HepG2 (cell line): Measurements from ENCODE around the gene RNASE12. TPM values are rescaled to one million over a fixed set of nuclear protein-coding genes. Genes with fewer than 3 reads are reported as not detected.
A peak's percentile ranks its signal among the peaks of the same experiment; 100 is the strongest.

ENCODE experiments used
- BRCA1 ChIP-seq: sonication (generic); formaldehyde crosslinking; IDR thresholded peaks from 2 replicates; pipeline ENCODE4 v1.4.0; 2020; ENCODE audit warnings: missing genetic modification reagents
- CREB1 ChIP-seq, 2 experiments: fragments of 450-650 bp in 1 of 2; IDR thresholded peaks; 2 replicates each; pipeline ENCODE4 v1.6.1; 2016 to 2017; ENCODE audit warnings: control low read depth in 1 of 2, mild to moderate bottlenecking in 1 of 2, missing compliant biosample characterization in 1 of 2, missing genetic modification characterization in 1 of 2
- ETV6 ChIP-seq: sonication (generic); formaldehyde crosslinking; conservative IDR thresholded peaks from 2 replicates; pipeline ENCODE4 v1.4.0; 2020; ENCODE audit warnings: missing genetic modification reagents
- GABPA ChIP-seq, 2 experiments: IDR thresholded peaks; 2 replicates each; pipeline ENCODE4 v1.6.1; 2011 to 2016; ENCODE audit warnings: low read depth in 2 of 2, low read length in 1 of 2, missing biosample characterization in 1 of 2, missing genetic modification characterization in 1 of 2
- GZF1 ChIP-seq: sonication (generic); formaldehyde crosslinking; IDR thresholded peaks from 2 replicates; pipeline ENCODE4 v1.5.1; 2020; ENCODE audit warnings: mild to moderate bottlenecking, missing genetic modification reagents
- HNRNPLL ChIP-seq: fragments of 200-400 bp; formaldehyde crosslinking; IDR thresholded peaks from 2 replicates; pipeline ENCODE4 v1.6.1; 2017; ENCODE audit warnings: mild to moderate bottlenecking, low read depth, low read length; ENCODE audit not compliant: poor library complexity, severe bottlenecking
- IRF2 ChIP-seq: IDR thresholded peaks from 2 replicates; pipeline ENCODE4 v1.6.1; 2018; ENCODE audit warnings: missing genetic modification reagents, missing compliant biosample characterization
- KDM5B ChIP-seq: sonication (generic); formaldehyde crosslinking; IDR thresholded peaks from 2 replicates; pipeline ENCODE4 v1.4.0; 2020; ENCODE audit warnings: missing genetic modification reagents, mild to moderate bottlenecking, borderline replicate concordance
- MAZ ChIP-seq, 2 experiments: sonication (generic) in 1 of 2; formaldehyde crosslinking in 1 of 2; IDR thresholded peaks; 2 replicates each; pipeline versions ENCODE4 v1.5.0 to v1.6.1; 2012 to 2020; ENCODE audit warnings: low read depth in 2 of 2, mild to moderate bottlenecking in 2 of 2, borderline replicate concordance in 1 of 2, improper control_type of control experiment in 1 of 2, low read length in 1 of 2, missing genetic modification reagents in 1 of 2, moderate library complexity in 1 of 2
- ZC3H13 ChIP-seq: sonication (generic); formaldehyde crosslinking; IDR thresholded peaks from 2 replicates; pipeline ENCODE4 v1.8.1; 2023; ENCODE audit warnings: mild to moderate bottlenecking, missing genetic modification reagents, moderate library complexity
- ZFY ChIP-seq: sonication (generic); formaldehyde crosslinking; IDR thresholded peaks from 2 replicates; pipeline ENCODE4 v1.4.0; 2020; ENCODE audit warnings: missing genetic modification reagents
- ZNF136 ChIP-seq: sonication (generic); formaldehyde crosslinking; IDR thresholded peaks from 2 replicates; pipeline ENCODE4 v1.8.1; 2022; ENCODE audit warnings: low read depth, mild to moderate bottlenecking, moderate library complexity, missing genetic modification reagents
- ZNF34 ChIP-seq: sonication (generic); formaldehyde crosslinking; IDR thresholded peaks from 2 replicates; pipeline ENCODE4 v1.4.0; 2020; ENCODE audit warnings: mild to moderate bottlenecking, missing genetic modification reagents, borderline replicate concordance
- ZNF607 ChIP-seq: sonication (generic); formaldehyde crosslinking; IDR thresholded peaks from 2 replicates; pipeline ENCODE4 v1.5.1; 2020; ENCODE audit warnings: missing genetic modification reagents, mild to moderate bottlenecking, borderline replicate concordance
- ZNF652 ChIP-seq: IDR thresholded peaks from 2 replicates; pipeline ENCODE4 v1.6.1; 2016; ENCODE audit warnings: low read depth, borderline replicate concordance
- ZNF839 ChIP-seq: sonication (generic); formaldehyde crosslinking; IDR thresholded peaks from 2 replicates; pipeline ENCODE4 v1.4.0; 2020; ENCODE audit warnings: missing genetic modification reagents, mild to moderate bottlenecking, borderline replicate concordance
- ZSCAN9 ChIP-seq: IDR thresholded peaks from 2 replicates; pipeline ENCODE4 v1.6.1; 2016; ENCODE audit warnings: borderline replicate concordance
- polyA plus RNA-seq, 8 experiments: library from polyadenylated mRNA; depleted of rRNA in 3 of 8; stranded (reverse) in 7 of 8; unstranded in 1 of 8; fragments of >200 nt; fragmentation: Illumina TruSeq in 4 of 8; extraction: Trizol in 4 of 8; gene quantifications; 2 replicates each; pipeline versions ENCODE4 v1.2.1 to v1.2.3, GENCODE V29; 2011 to 2016; ENCODE audit warnings: low read depth in 4 of 8, missing spikeins in 1 of 8, mixed read lengths in 1 of 8; ENCODE audit not compliant: insufficient read depth in 1 of 8
- total RNA-seq, 5 experiments: library from RNA; depleted of rRNA; stranded (reverse); fragments of >200 nt; fragmentation: Illumina TruSeq; extraction: Trizol; gene quantifications; 2 replicates each; pipeline ENCODE4 v1.2.3, GENCODE V29; 2016; ENCODE audit warnings: low read depth in 1 of 5
- TF ChIP-seq, protein P1 (sequence below): sonication (generic); formaldehyde crosslinking; IDR thresholded peaks from 2 replicates; pipeline ENCODE4 v1.5.0; 2020; ENCODE audit warnings: mild to moderate bottlenecking, missing genetic modification reagents, borderline replicate concordance
- TF ChIP-seq, protein P2 (sequence below): sonication (generic); formaldehyde crosslinking; IDR thresholded peaks from 2 replicates; pipeline ENCODE4 v1.4.0; 2020; ENCODE audit warnings: low read depth, missing genetic modification reagents

RNASE12 gene
- total and polyA plus RNA-seq, 2 of the 13 experiments (the other 11 are each of a cell fraction or from before 2014, with no cell fraction given), result not detected

DNA sequence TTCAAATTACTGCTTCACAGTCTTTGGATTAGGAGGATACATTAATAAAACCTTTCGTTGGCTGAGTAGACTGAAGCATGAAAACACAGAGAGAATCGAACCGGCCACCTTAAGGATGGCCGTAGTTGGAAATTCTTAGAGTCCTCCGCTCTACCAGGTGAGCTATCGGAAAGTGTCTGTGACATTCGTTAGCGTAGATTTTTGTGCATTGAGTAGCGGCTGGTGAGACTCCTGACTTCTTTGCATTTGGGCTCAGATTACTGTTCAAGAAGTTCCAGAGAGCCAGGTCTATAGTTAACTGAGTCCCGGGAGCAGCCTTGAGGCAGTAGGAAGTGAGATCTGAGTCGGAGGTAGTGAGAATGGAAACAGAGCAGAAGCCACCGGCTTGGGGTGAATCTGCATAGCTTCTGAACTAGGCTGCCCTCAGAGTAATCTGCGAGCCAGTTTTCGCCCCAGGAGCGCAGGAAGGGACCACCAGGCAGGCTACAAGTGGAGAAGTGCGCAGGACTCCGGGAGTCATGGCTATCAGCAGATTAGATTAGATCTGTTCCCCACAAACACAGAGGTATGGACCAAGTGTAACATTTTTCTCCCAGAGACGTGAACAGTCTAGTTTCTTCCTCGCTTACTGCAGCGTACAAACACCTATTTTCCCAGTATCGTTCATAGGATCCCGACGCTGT is 39.3 kb upstream of the RNASE12 start (continued):
- TF ChIP-seq ZNF839 (CRISPR knock-in tag) (0 out of 2 replicates have a peak, but pooled peaks have one; percentile 38), GZF1 (no peak), ETV6 (CRISPR knock-in tag) (no peak), IRF2 (peak; percentile 59), ZNF136 (CRISPR knock-in tag) (0 out of 2 replicates have a peak, but pooled peaks have one; percentile 77), GABPA (IDR thresholded peaks at IDR 0.05; ENCODE audit: low read depth, low read length) (no peak), GABPA (CRISPR knock-in tag; IDR thresholded peaks at IDR 0.05; ENCODE audit: low read depth) (no peak), ZNF607 (0 out of 2 replicates have a peak, but pooled peaks have one; percentile 52), MAZ (IDR thresholded peaks at IDR 0.05; ENCODE audit: borderline replicate concordance, low read depth, low read length) (no peak), MAZ (CRISPR knock-in tag; IDR thresholded peaks at IDR 0.05; ENCODE audit: low read depth) (0 out of 2 replicates have a peak, but pooled peaks have one; percentile 11), CREB1 (IDR thresholded peaks at IDR 0.05) (no peak), CREB1 (CRISPR knock-in tag; IDR thresholded peaks at IDR 0.05) (no peak), ZNF652 (peak; percentile 51; the same call in 1 of the 2 replicates), ZC3H13 (CRISPR knock-in tag) (no peak), HNRNPLL (peak; percentile 44), ZNF34 (CRISPR knock-in tag) (no peak), ZFY (no peak), BRCA1 (CRISPR knock-in tag) (no peak), KDM5B (CRISPR knock-in tag) (no peak), ZSCAN9 (CRISPR knock-in tag) (no peak)
- TF ChIP-seq, protein P1, sequence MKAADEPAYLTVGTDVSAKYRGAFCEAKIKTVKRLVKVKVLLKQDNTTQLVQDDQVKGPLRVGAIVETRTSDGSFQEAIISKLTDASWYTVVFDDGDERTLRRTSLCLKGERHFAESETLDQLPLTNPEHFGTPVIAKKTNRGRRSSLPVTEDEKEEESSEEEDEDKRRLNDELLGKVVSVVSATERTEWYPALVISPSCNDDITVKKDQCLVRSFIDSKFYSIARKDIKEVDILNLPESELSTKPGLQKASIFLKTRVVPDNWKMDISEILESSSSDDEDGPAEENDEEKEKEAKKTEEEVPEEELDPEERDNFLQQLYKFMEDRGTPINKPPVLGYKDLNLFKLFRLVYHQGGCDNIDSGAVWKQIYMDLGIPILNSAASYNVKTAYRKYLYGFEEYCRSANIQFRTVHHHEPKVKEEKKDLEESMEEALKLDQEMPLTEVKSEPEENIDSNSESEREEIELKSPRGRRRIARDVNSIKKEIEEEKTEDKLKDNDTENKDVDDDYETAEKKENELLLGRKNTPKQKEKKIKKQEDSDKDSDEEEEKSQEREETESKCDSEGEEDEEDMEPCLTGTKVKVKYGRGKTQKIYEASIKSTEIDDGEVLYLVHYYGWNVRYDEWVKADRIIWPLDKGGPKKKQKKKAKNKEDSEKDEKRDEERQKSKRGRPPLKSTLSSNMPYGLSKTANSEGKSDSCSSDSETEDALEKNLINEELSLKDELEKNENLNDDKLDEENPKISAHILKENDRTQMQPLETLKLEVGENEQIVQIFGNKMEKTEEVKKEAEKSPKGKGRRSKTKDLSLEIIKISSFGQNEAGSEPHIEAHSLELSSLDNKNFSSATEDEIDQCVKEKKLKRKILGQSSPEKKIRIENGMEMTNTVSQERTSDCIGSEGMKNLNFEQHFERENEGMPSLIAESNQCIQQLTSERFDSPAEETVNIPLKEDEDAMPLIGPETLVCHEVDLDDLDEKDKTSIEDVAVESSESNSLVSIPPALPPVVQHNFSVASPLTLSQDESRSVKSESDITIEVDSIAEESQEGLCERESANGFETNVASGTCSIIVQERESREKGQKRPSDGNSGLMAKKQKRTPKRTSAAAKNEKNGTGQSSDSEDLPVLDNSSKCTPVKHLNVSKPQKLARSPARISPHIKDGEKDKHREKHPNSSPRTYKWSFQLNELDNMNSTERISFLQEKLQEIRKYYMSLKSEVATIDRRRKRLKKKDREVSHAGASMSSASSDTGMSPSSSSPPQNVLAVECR (CRISPR knock-in tag), result peak; percentile 14; the same call in 1 of the 2 replicates
- TF ChIP-seq, protein P2, sequence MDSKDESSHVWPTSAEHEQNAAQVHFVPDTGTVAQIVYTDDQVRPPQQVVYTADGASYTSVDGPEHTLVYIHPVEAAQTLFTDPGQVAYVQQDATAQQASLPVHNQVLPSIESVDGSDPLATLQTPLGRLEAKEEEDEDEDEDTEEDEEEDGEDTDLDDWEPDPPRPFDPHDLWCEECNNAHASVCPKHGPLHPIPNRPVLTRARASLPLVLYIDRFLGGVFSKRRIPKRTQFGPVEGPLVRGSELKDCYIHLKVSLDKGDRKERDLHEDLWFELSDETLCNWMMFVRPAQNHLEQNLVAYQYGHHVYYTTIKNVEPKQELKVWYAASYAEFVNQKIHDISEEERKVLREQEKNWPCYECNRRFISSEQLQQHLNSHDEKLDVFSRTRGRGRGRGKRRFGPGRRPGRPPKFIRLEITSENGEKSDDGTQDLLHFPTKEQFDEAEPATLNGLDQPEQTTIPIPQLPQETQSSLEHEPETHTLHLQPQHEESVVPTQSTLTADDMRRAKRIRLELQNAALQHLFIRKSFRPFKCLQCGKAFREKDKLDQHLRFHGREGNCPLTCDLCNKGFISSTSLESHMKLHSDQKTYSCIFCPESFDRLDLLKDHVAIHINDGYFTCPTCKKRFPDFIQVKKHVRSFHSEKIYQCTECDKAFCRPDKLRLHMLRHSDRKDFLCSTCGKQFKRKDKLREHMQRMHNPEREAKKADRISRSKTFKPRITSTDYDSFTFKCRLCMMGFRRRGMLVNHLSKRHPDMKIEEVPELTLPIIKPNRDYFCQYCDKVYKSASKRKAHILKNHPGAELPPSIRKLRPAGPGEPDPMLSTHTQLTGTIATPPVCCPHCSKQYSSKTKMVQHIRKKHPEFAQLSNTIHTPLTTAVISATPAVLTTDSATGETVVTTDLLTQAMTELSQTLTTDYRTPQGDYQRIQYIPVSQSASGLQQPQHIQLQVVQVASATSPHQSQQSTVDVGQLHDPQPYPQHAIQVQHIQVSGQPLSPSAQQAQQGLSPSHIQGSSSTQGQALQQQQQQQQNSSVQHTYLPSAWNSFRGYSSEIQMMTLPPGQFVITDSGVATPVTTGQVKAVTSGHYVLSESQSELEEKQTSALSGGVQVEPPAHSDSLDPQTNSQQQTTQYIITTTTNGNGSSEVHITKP (CRISPR knock-in tag), result no peak; the same call in 1 of the 2 replicates
